MM.1S (cell line): ENCODE measurements around the gene ASPHD1.

Source experiments
- DNase-seq: peaks from one replicate; pipeline ENCODE4 v3.0.0-alpha.2; 2015
- H2AFZ ChIP-seq: fragments of 300-600 bp; sonication (generic); 2 replicates; pipeline ENCODE4 v1.6.0; 2016; ENCODE audit warnings: antibody characterized with exemption, low read length
- H3F3A ChIP-seq: fragments of 300-600 bp; sonication (generic); 2 replicates; pipeline ENCODE4 v1.6.1; 2016; ENCODE audit warnings: mild to moderate bottlenecking, antibody characterized with exemption, low read length, moderate library complexity, mixed read lengths; ENCODE audit not compliant: insufficient read depth
- H3K27ac ChIP-seq: fragments of 300-600 bp; sonication (generic); 2 replicates; pipeline ENCODE4 v1.5.1; 2016; ENCODE audit warnings: mild to moderate bottlenecking, low read length
- H3K27me3 ChIP-seq: fragments of 300-600 bp; sonication (generic); replicated peaks from 2 replicates; pipeline ENCODE4 v1.6.0; 2016; ENCODE audit warnings: low read length; ENCODE audit not compliant: insufficient read depth
- H3K36me3 ChIP-seq: fragments of 300-600 bp; sonication (generic); replicated peaks from 2 replicates; pipeline ENCODE4 v1.6.1; 2016; ENCODE audit warnings: mild to moderate bottlenecking, low read length, mixed read lengths; ENCODE audit not compliant: insufficient read depth
- H3K4me1 ChIP-seq: fragments of 300-600 bp; sonication (generic); 2 replicates; pipeline ENCODE4 v1.6.1; 2016; ENCODE audit warnings: low read length, mixed read lengths
- H3K4me2 ChIP-seq: fragments of 300-600 bp; sonication (generic); 2 replicates; pipeline ENCODE4 v1.6.0; 2016; ENCODE audit warnings: low read depth, low read length
- H3K4me3 ChIP-seq: fragments of 300-600 bp; sonication (generic); 2 replicates; pipeline ENCODE4 v1.5.1; 2016; ENCODE audit warnings: low read length, mixed read lengths
- H3K79me2 ChIP-seq: fragments of 300-600 bp; sonication (generic); 2 replicates; pipeline ENCODE4 v1.6.1; 2016; ENCODE audit warnings: mixed run types, low read length, mixed read lengths
- H3K9ac ChIP-seq: fragments of 300-600 bp; sonication (generic); 2 replicates; pipeline ENCODE4 v1.6.1; 2016; ENCODE audit warnings: low read length, mixed read lengths
- H3K9me2 ChIP-seq: fragments of 300-600 bp; sonication (generic); replicated peaks from 2 replicates; pipeline ENCODE4 v1.6.1; 2016; ENCODE audit warnings: mild to moderate bottlenecking, low read length, mixed read lengths; ENCODE audit not compliant: insufficient read depth
- H3K9me3 ChIP-seq: fragments of 300-600 bp; sonication (generic); replicated peaks from 2 replicates; pipeline ENCODE4 v1.6.1; 2016; ENCODE audit warnings: mild to moderate bottlenecking, low read length, mixed read lengths; ENCODE audit not compliant: insufficient read depth
- H4K20me1 ChIP-seq: fragments of 300-600 bp; sonication (generic); 2 replicates; pipeline ENCODE4 v1.6.1; 2016; ENCODE audit warnings: mild to moderate bottlenecking, low read length, moderate library complexity, mixed read lengths; ENCODE audit not compliant: insufficient read depth
- CTCF ChIP-seq: fragments of 300-600 bp; sonication (generic); IDR thresholded peaks from 2 replicates; pipeline ENCODE4 v1.5.1; 2016; ENCODE audit warnings: antibody characterized with exemption, low read length, mixed read lengths
- EZH2 ChIP-seq: fragments of 300-600 bp; sonication (generic); optimal IDR thresholded peaks from 2 replicates; pipeline ENCODE3; 2017; ENCODE audit warnings: low read depth, mild to moderate bottlenecking, antibody characterized with exemption, low read length, mixed read lengths
- EZH2phosphoT487 ChIP-seq: fragments of 300-600 bp; sonication (generic); IDR thresholded peaks from 2 replicates; pipeline ENCODE4 v1.6.1; 2018; ENCODE audit warnings: antibody characterized with exemption, low read length

The ASPHD1 gene

DNA sequence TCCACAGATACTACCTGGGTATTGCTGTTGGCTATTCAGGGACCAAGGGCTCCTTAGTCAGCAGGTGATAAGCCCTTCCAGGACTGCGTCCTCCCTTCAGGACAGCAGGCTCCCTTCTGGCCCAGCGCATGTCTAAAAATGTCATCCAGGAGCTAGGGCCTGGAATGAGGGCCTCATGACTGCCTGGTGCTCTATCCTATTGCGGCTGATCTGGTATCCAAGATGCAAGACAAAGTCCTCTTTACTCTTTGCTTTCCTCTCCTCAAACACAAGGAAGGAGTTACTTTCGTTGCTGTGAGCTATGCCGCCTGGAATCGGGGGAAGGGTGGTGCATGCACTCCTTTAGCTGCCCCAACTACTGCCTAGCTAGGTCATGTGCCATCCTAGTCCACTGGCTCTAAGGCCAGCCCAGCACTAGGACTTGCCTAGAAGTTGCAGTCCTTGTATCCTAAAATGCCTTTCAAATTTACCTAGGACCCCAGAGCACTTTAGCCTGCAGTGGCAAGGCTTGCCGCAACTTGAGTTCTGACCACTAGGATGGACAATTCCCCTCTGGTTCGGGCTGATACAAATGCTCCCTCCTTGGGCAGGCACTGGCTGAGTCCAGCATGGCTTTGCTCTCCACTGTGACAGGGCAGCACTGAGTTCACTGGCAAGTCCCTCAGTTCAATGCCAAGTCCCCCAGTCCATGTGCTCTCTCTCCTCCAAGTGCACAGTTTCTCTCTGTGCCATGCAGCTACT lies 51.5 kb downstream of the ASPHD1 start:
- Histone ChIP-seq H3K9ac (no peak overlapping the region), H3K9me2 (no peaks in the 10 kb centered on the region), H3K27ac (no peak overlapping the region), H3K36me3 (no peaks in the 10 kb centered on the region), H3F3A (0 out of 2 replicates have a peak, but pooled peaks cover 3% of the 10 kb centered on the region), H3K79me2 (no peaks in the 10 kb centered on the region), H3K4me3 (no peak overlapping the region), H3K4me1 (peaks cover 4% of the 10 kb centered on the region), H2AFZ (no peak overlapping the region), H3K9me3 (no peaks in the 10 kb centered on the region), H3K4me2 (no peak overlapping the region), H4K20me1 (no peaks in the 10 kb centered on the region), H3K27me3 (no peaks in the 10 kb centered on the region)
- no peak for DNase-seq
- no peak for TF ChIP-seq EZH2
- no peak for TF ChIP-seq EZH2phosphoT487
- TF ChIP-seq CTCF, result no peak
